Measurements from ENCODE around the gene MPRIP.

- TF ChIP-seq EP300 (IDR thresholded peaks at IDR 0.05) (no peak), POLR2AphosphoS5 (IDR thresholded peaks at IDR 0.05) (no peak), POLR2A (IDR thresholded peaks at IDR 0.05) (no peak)
- TF ChIP-seq, protein P1, sequence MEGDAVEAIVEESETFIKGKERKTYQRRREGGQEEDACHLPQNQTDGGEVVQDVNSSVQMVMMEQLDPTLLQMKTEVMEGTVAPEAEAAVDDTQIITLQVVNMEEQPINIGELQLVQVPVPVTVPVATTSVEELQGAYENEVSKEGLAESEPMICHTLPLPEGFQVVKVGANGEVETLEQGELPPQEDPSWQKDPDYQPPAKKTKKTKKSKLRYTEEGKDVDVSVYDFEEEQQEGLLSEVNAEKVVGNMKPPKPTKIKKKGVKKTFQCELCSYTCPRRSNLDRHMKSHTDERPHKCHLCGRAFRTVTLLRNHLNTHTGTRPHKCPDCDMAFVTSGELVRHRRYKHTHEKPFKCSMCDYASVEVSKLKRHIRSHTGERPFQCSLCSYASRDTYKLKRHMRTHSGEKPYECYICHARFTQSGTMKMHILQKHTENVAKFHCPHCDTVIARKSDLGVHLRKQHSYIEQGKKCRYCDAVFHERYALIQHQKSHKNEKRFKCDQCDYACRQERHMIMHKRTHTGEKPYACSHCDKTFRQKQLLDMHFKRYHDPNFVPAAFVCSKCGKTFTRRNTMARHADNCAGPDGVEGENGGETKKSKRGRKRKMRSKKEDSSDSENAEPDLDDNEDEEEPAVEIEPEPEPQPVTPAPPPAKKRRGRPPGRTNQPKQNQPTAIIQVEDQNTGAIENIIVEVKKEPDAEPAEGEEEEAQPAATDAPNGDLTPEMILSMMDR (IDR thresholded peaks at IDR 0.05), result no peak
Measured at GRCh38 chr17:17175917-17176316, 133.7 kb downstream of the MPRIP start.
